Skin of body (tissue), 2 donors: Measurements from ENCODE around the gene SLC50A1. TPM values are rescaled to one million over a fixed set of nuclear protein-coding genes. Genes with fewer than 3 reads are reported as not detected.
A peak's percentile ranks its signal among the peaks of the same experiment; 100 is the strongest.

Source experiments
- DNase-seq: peaks from one replicate; lab custom pipeline; 2025; lab: John Stamatoyannopoulos, UW
- total RNA-seq: library from RNA; depleted of rRNA; stranded (reverse); fragments of >200 nt; gene quantifications from one replicate; pipeline ENCODE4 v1.2.3, GENCODE V29; 2014

Gene SLC50A1
- total RNA-seq: 18.5 TPM

- peak; percentile 93 for DNase-seq
These were observed at the start of gene SLC50A1 for GRCh38 chr1:155135415-155136028. SLC50A1 (plus strand) TSS chr1:155135852; CDS start chr1:155135912, 60 bp downstream.

- no peak for DNase-seq
These were observed 49.4 kb upstream of the SLC50A1 start for GRCh38 chr1:155086128-155086741.

GRCh38 chr1:155086856-155087535 is 48.7 kb upstream of the SLC50A1 start:
- DNase-seq: no peak

- peak; percentile 43 for DNase-seq
These were observed 44.3 kb upstream of the SLC50A1 start for GRCh38 chr1:155091071-155092051.

GRCh38 chr1:155092131-155092530 is 43.5 kb upstream of the SLC50A1 start:
- DNase-seq: no peak

GRCh38 chr1:155092641-155093040 is 43.0 kb upstream of the SLC50A1 start:
- DNase-seq: no peak

GRCh38 chr1:155093911-155094621 is 41.6 kb upstream of the SLC50A1 start:
- peak; percentile 42 for DNase-seq

- DNase-seq: no peak
These were observed 41.1 kb upstream of the SLC50A1 start for GRCh38 chr1:155094622-155094948.

GRCh38 chr1:155099331-155099730 is 36.3 kb upstream of the SLC50A1 start:
- no peak for DNase-seq

GRCh38 chr1:155103325-155103724 is 32.3 kb upstream of the SLC50A1 start:
- no peak for DNase-seq

GRCh38 chr1:155104605-155105534 is 30.8 kb upstream of the SLC50A1 start:
- DNase-seq: no peak

- no peak for DNase-seq
These were observed 30.0 kb upstream of the SLC50A1 start for GRCh38 chr1:155105604-155106011.

GRCh38 chr1:155106862-155107261 is 28.8 kb upstream of the SLC50A1 start:
- no peak for DNase-seq

- no peak for DNase-seq
These were observed 28.1 kb upstream of the SLC50A1 start for GRCh38 chr1:155107309-155108264.

GRCh38 chr1:155108296-155108695 is 27.4 kb upstream of the SLC50A1 start:
- DNase-seq: no peak

- DNase-seq: no peak
These were observed 25.3 kb upstream of the SLC50A1 start for GRCh38 chr1:155110381-155110780.

- DNase-seq: no peak
These were observed 24.8 kb upstream of the SLC50A1 start for GRCh38 chr1:155110826-155111225.

GRCh38 chr1:155113450-155113980 is 22.1 kb upstream of the SLC50A1 start:
- no peak for DNase-seq
